Activated CD4-positive, alpha-beta T cell treated with anti-CD3 and anti-CD28 coated beads for 1 hour (primary cell): ENCODE results near the gene ODF2.
A peak's percentile ranks its signal among the peaks of the same experiment; 100 is the strongest.
"Not testable (repeated sequence)": the region's sequence is repeated elsewhere in the genome, so short reads cannot be mapped to it uniquely, and the experiment has no call there.

Source experiments
- DNase-seq: peaks from one replicate; pipeline ENCODE4 v3.0.0-alpha.2; 2020

The ODF2 gene

GRCh38 chr9:128485414-128485855 is 29.6 kb downstream of the ODF2 start:
- DNase-seq: no peak

- DNase-seq: no peak
Observed at GRCh38 chr9:128486201-128486600, 30.4 kb downstream of the ODF2 start.

GRCh38 chr9:128493424-128493823 is 37.6 kb downstream of the ODF2 start:
- no peak for DNase-seq

GRCh38 chr9:128494108-128494745 is 38.4 kb downstream of the ODF2 start:
- no peak for DNase-seq

GRCh38 chr9:128494746-128495129 is 38.9 kb downstream of the ODF2 start:
- no peak for DNase-seq

GRCh38 chr9:128495296-128495695 is 39.5 kb downstream of the ODF2 start:
- DNase-seq: no peak

- no peak for DNase-seq
Observed at GRCh38 chr9:128495804-128496417, 40.1 kb downstream of the ODF2 start.

GRCh38 chr9:128497824-128498610 is 42.2 kb downstream of the ODF2 start:
- DNase-seq: no peak

- DNase-seq: no peak
Observed at GRCh38 chr9:128498911-128499310, 43.1 kb downstream of the ODF2 start.

GRCh38 chr9:128499920-128500319 is 44.1 kb downstream of the ODF2 start:
- no peak for DNase-seq

- not testable (repeated sequence) for DNase-seq
Observed at GRCh38 chr9:128503415-128503825, 47.6 kb downstream of the ODF2 start.

- no peak for DNase-seq
Observed at GRCh38 chr9:128503870-128504269, 48.1 kb downstream of the ODF2 start.

GRCh38 chr9:128504485-128505413 is 48.9 kb downstream of the ODF2 start, which contains the start of gene GLE1:
Gene GLE1, plus strand, starts transcription at chr9:128504719. Its CDS starts 87 bp downstream, at chr9:128504806.
- peak; percentile 95 for DNase-seq

- DNase-seq: no peak
Observed at GRCh38 chr9:128505414-128505765, 49.6 kb downstream of the ODF2 start.

- not testable (repeated sequence) for DNase-seq
Observed at GRCh38 chr9:128505906-128506305, 50.1 kb downstream of the ODF2 start.

GRCh38 chr9:128512820-128513219 is 57.0 kb downstream of the ODF2 start:
- no peak for DNase-seq

- DNase-seq: no peak
Observed at GRCh38 chr9:128521956-128522355, 66.2 kb downstream of the ODF2 start.

GRCh38 chr9:128523199-128523925 is 67.6 kb downstream of the ODF2 start:
- DNase-seq: no peak

GRCh38 chr9:128526720-128527119 is 70.9 kb downstream of the ODF2 start:
- DNase-seq: no peak

GRCh38 chr9:128528445-128529160 is 72.8 kb downstream of the ODF2 start:
- DNase-seq: no peak

- no peak for DNase-seq
Observed at GRCh38 chr9:128529191-128529590, 73.4 kb downstream of the ODF2 start.
